Measurements from ENCODE around the gene CTBP1. TPM values are rescaled to one million over a fixed set of nuclear protein-coding genes. Genes with fewer than 3 reads are reported as not detected.

Gene CTBP1
- polyA plus RNA-seq, 4 donors, result 88.6 to 144 (median 132) TPM

GRCh38 chr4:1235381-1236102 lies 13.4 kb downstream of the CTBP1 start:
- 95 to 97% (median 96%) methylated on average over 35 of the region's 35 CpGs for WGBS, 3 donors
- H3K9me3 ChIP-seq (ENCODE audit: control insufficient read depth in 2 of 2, insufficient read depth in 1 of 2, low read depth in 1 of 2, low read length in 1 of 2), result no peaks in the 10 kb centered on the region
- no peaks in the 10 kb centered on the region for H3K4me1 ChIP-seq (ENCODE audit: control insufficient read depth in 3 of 3, insufficient read depth in 2 of 3, low read depth in 1 of 3, low read length in 2 of 3)
- H3K4me3 ChIP-seq (ENCODE audit: low read depth in 1 of 3, low read length in 3 of 3), result no peak overlapping the region
- peaks cover 10 to 96% (median 18%) of the 10 kb centered on the region in 3 donors for H3K36me3 ChIP-seq (ENCODE audit: control insufficient read depth in 3 of 3, insufficient read depth in 2 of 3, low read depth in 1 of 3, low read length in 3 of 3)
- no peaks in the 10 kb centered on the region for H3K27me3 ChIP-seq (ENCODE audit: control insufficient read depth in 3 of 3, insufficient read depth in 3 of 3, low read length in 3 of 3)
- DNase-seq (no peak), FAIRE-seq (no peak)
- no peak overlapping the region for H3K27ac ChIP-seq (ENCODE audit: low read depth in 1 of 3, low read length in 2 of 3)

- Histone ChIP-seq H3K9me3 (ENCODE audit: control insufficient read depth in 2 of 2, insufficient read depth in 1 of 2, low read depth in 1 of 2, low read length in 1 of 2) (no peaks in the 10 kb centered on the region), H3K27ac (ENCODE audit: low read depth in 1 of 3, low read length in 2 of 3) (no peak overlapping the region), H3K36me3 (ENCODE audit: control insufficient read depth in 3 of 3, insufficient read depth in 2 of 3, low read depth in 1 of 3, low read length in 3 of 3) (peaks cover 9 to 98% (median 18%) of the 10 kb centered on the region in 3 donors), H3K4me3 (ENCODE audit: low read depth in 1 of 3, low read length in 3 of 3) (no peak overlapping the region), H3K27me3 (ENCODE audit: control insufficient read depth in 3 of 3, insufficient read depth in 3 of 3, low read length in 3 of 3) (no peaks in the 10 kb centered on the region), H3K4me1 (ENCODE audit: control insufficient read depth in 3 of 3, insufficient read depth in 2 of 3, low read depth in 1 of 3, low read length in 2 of 3) (no peaks in the 10 kb centered on the region)
- WGBS, 3 donors, result 92 to 96% (median 96%) methylated on average over 24 of the region's 24 CpGs
- DNase-seq, result no peak
- no peak for FAIRE-seq
These were observed 14.1 kb downstream of the CTBP1 start for GRCh38 chr4:1234811-1235292.

- H3K9me3 ChIP-seq (ENCODE audit: control insufficient read depth in 2 of 2, insufficient read depth in 1 of 2, low read depth in 1 of 2, low read length in 1 of 2), result no peaks in the 10 kb centered on the region
- peaks cover 4 to 98% (median 15%) of the 10 kb centered on the region in 3 donors for H3K36me3 ChIP-seq (ENCODE audit: control insufficient read depth in 3 of 3, insufficient read depth in 2 of 3, low read depth in 1 of 3, low read length in 3 of 3)
- FAIRE-seq (no peak), DNase-seq (no peak)
- H3K4me3 ChIP-seq (ENCODE audit: low read depth in 1 of 3, low read length in 3 of 3), result no peak overlapping the region
- H3K4me1 ChIP-seq (ENCODE audit: control insufficient read depth in 3 of 3, insufficient read depth in 2 of 3, low read depth in 1 of 3, low read length in 2 of 3), result no peaks in the 10 kb centered on the region
- WGBS, 3 donors, result 66 to 87% (median 81%) methylated on average over 8 of the region's 8 CpGs
- H3K27ac ChIP-seq (ENCODE audit: low read depth in 1 of 3, low read length in 2 of 3), result no peak overlapping the region
- no peaks in the 10 kb centered on the region for H3K27me3 ChIP-seq (ENCODE audit: control insufficient read depth in 3 of 3, insufficient read depth in 3 of 3, low read length in 3 of 3)
These were observed 14.6 kb downstream of the CTBP1 start for GRCh38 chr4:1234309-1234695.

- Histone ChIP-seq H3K4me3 (ENCODE audit: low read depth in 1 of 3, low read length in 3 of 3) (no peak overlapping the region), H3K27me3 (ENCODE audit: control insufficient read depth in 3 of 3, insufficient read depth in 3 of 3, low read length in 3 of 3) (no peaks in the 10 kb centered on the region), H3K9me3 (ENCODE audit: control insufficient read depth in 2 of 2, insufficient read depth in 1 of 2, low read depth in 1 of 2, low read length in 1 of 2) (no peaks in the 10 kb centered on the region), H3K27ac (ENCODE audit: low read depth in 1 of 3, low read length in 2 of 3) (peak overlapping the region in 1 of 3 donors; percentile 12), H3K4me1 (ENCODE audit: control insufficient read depth in 3 of 3, insufficient read depth in 2 of 3, low read depth in 1 of 3, low read length in 2 of 3) (no peaks in the 10 kb centered on the region), H3K36me3 (ENCODE audit: control insufficient read depth in 3 of 3, insufficient read depth in 2 of 3, low read depth in 1 of 3, low read length in 3 of 3) (peaks cover 4 to 98% (median 15%) of the 10 kb centered on the region in 3 donors)
- 74 to 88% (median 84%) methylated on average over 29 of the region's 29 CpGs for WGBS, 3 donors
- DNase-seq (no peak), FAIRE-seq (no peak)
These were observed 15.2 kb downstream of the CTBP1 start for GRCh38 chr4:1233641-1234308.

GRCh38 chr4:1232661-1233621 lies 16.0 kb downstream of the CTBP1 start:
- H3K4me3 ChIP-seq (ENCODE audit: low read depth in 1 of 3, low read length in 3 of 3), result no peak overlapping the region
- H3K27ac ChIP-seq (ENCODE audit: low read depth in 1 of 3, low read length in 2 of 3), result peak overlapping the region in 2 of 3 donors; percentile 28 to 47
- H3K36me3 ChIP-seq (ENCODE audit: control insufficient read depth in 3 of 3, insufficient read depth in 2 of 3, low read depth in 1 of 3, low read length in 3 of 3), result peaks cover 8 to 98% (median 13%) of the 10 kb centered on the region in 3 donors
- no peaks in the 10 kb centered on the region for H3K27me3 ChIP-seq (ENCODE audit: control insufficient read depth in 3 of 3, insufficient read depth in 3 of 3, low read length in 3 of 3)
- WGBS, 3 donors, result 71 to 89% (median 87%) methylated on average over 32 of the region's 32 CpGs
- H3K9me3 ChIP-seq (ENCODE audit: control insufficient read depth in 2 of 2, insufficient read depth in 1 of 2, low read depth in 1 of 2, low read length in 1 of 2), result no peaks in the 10 kb centered on the region
- no peaks in the 10 kb centered on the region for H3K4me1 ChIP-seq (ENCODE audit: control insufficient read depth in 3 of 3, insufficient read depth in 2 of 3, low read depth in 1 of 3, low read length in 2 of 3)
- FAIRE-seq, result no peak
- DNase-seq, result peak in 1 of 2 donors; percentile 52

- H3K4me1 ChIP-seq (ENCODE audit: control insufficient read depth in 3 of 3, insufficient read depth in 2 of 3, low read depth in 1 of 3, low read length in 2 of 3), result no peaks in the 10 kb centered on the region
- H3K4me3 ChIP-seq (ENCODE audit: low read depth in 1 of 3, low read length in 3 of 3), result no peak overlapping the region
- H3K9me3 ChIP-seq (ENCODE audit: control insufficient read depth in 2 of 2, insufficient read depth in 1 of 2, low read depth in 1 of 2, low read length in 1 of 2), result no peaks in the 10 kb centered on the region
- no peak for DNase-seq
- H3K36me3 ChIP-seq (ENCODE audit: control insufficient read depth in 3 of 3, insufficient read depth in 2 of 3, low read depth in 1 of 3, low read length in 3 of 3), result peaks cover 11 to 98% (median 16%) of the 10 kb centered on the region in 3 donors
- 86 to 88% (median 87%) methylated on average over 23 of the region's 23 CpGs for WGBS, 3 donors
- H3K27me3 ChIP-seq (ENCODE audit: control insufficient read depth in 3 of 3, insufficient read depth in 3 of 3, low read length in 3 of 3), result no peaks in the 10 kb centered on the region
- no peak overlapping the region for H3K27ac ChIP-seq (ENCODE audit: low read depth in 1 of 3, low read length in 2 of 3)
- FAIRE-seq, result no peak
These were observed 17.1 kb downstream of the CTBP1 start for GRCh38 chr4:1231637-1232360.

- no peaks in the 10 kb centered on the region for H3K27me3 ChIP-seq (ENCODE audit: control insufficient read depth in 3 of 3, insufficient read depth in 3 of 3, low read length in 3 of 3)
- FAIRE-seq (no peak), DNase-seq (no peak)
- peaks cover 9 to 100% (median 21%) of the 10 kb centered on the region in 3 donors for H3K36me3 ChIP-seq (ENCODE audit: control insufficient read depth in 3 of 3, insufficient read depth in 2 of 3, low read depth in 1 of 3, low read length in 3 of 3)
- 92 to 95% (median 94%) methylated on average over 17 to 20 of the region's 20 CpGs for WGBS, 3 donors
- H3K4me3 ChIP-seq (ENCODE audit: low read depth in 1 of 3, low read length in 3 of 3), result no peak overlapping the region
- no peaks in the 10 kb centered on the region for H3K9me3 ChIP-seq (ENCODE audit: control insufficient read depth in 2 of 2, insufficient read depth in 1 of 2, low read depth in 1 of 2, low read length in 1 of 2)
- H3K4me1 ChIP-seq (ENCODE audit: control insufficient read depth in 3 of 3, insufficient read depth in 2 of 3, low read depth in 1 of 3, low read length in 2 of 3), result no peaks in the 10 kb centered on the region
- H3K27ac ChIP-seq (ENCODE audit: low read depth in 1 of 3, low read length in 2 of 3), result no peak overlapping the region
These were observed 17.8 kb downstream of the CTBP1 start for GRCh38 chr4:1230971-1231636.

All from small intestine (tissue), 7 donors.